SU-DHL-6 (cell line): Measurements from ENCODE around the gene GABRD.

Experiments used
- H2AFZ ChIP-seq: fragments of 200-600 bp; sonication (generic); 2 replicates; pipeline ENCODE4 v1.6.1; 2014; ENCODE audit warnings: low read depth, mild to moderate bottlenecking, moderate library complexity, mixed read lengths, antibody characterized with exemption, low read length; ENCODE audit not compliant: severe bottlenecking
- H3F3A ChIP-seq: fragments of 200-600 bp; shearing (Covaris generic); 2 replicates; pipeline ENCODE4 v1.6.0; 2016; ENCODE audit warnings: antibody characterized with exemption, mild to moderate bottlenecking; ENCODE audit not compliant: insufficient read depth
- H3K27ac ChIP-seq: fragments of 200-600 bp; sonication (generic); 2 replicates; pipeline ENCODE4 v1.5.1; 2016; ENCODE audit warnings: low read depth, mild to moderate bottlenecking, low read length, moderate library complexity, mixed read lengths
- H3K27me3 ChIP-seq: fragments of 200-600 bp; sonication (generic), shearing (Covaris generic); 2 replicates; pipeline ENCODE4 v1.6.0; 2014; ENCODE audit warnings: mild to moderate bottlenecking, low read length
- H3K36me3 ChIP-seq: fragments of 200-600 bp; sonication (generic); 2 replicates; pipeline ENCODE4 v1.6.1; 2014; ENCODE audit warnings: mild to moderate bottlenecking, low read length, mixed read lengths
- H3K4me2 ChIP-seq: fragments of 300-600, 200-600 bp; shearing (Covaris generic), sonication (generic); 2 replicates; pipeline ENCODE4 v1.6.0; 2014; ENCODE audit warnings: low read length, low read depth, mild to moderate bottlenecking; ENCODE audit not compliant: poor library complexity, severe bottlenecking
- H3K4me3 ChIP-seq: fragments of 200-600 bp; sonication (generic); 2 replicates; pipeline ENCODE4 v1.5.1; 2014; ENCODE audit warnings: antibody characterized with exemption, low read length, mild to moderate bottlenecking, mixed read lengths; ENCODE audit not compliant: insufficient read depth, poor library complexity, severe bottlenecking
- H3K79me2 ChIP-seq: fragments of 200-600 bp; sonication (generic); 2 replicates; pipeline ENCODE4 v1.6.1; 2014; ENCODE audit warnings: mild to moderate bottlenecking, low read length, moderate library complexity; ENCODE audit not compliant: insufficient read depth
- H3K9ac ChIP-seq: fragments of 200-600 bp; sonication (generic); 2 replicates; pipeline ENCODE4 v1.7.0; 2014; ENCODE audit warnings: mild to moderate bottlenecking, low read length
- H3K9me2 ChIP-seq: fragments of 200-600 bp; sonication (generic); replicated peaks from 2 replicates; pipeline ENCODE4 v1.6.1; 2014; ENCODE audit warnings: low read length; ENCODE audit not compliant: insufficient read depth
- H3K9me3 ChIP-seq: fragments of 200-600 bp; sonication (generic); 2 replicates; pipeline ENCODE4 v1.6.1; 2014; ENCODE audit warnings: low read length, mixed read lengths; ENCODE audit not compliant: insufficient read depth
- H4K20me1 ChIP-seq: fragments of 200-600 bp; sonication (generic); 2 replicates; pipeline ENCODE4 v1.6.1; 2014; ENCODE audit warnings: low read depth, mild to moderate bottlenecking, antibody characterized with exemption, low read length, moderate library complexity, mixed read lengths
- EZH2phosphoT487 ChIP-seq: fragments of 200-600 bp; sonication (generic), shearing (Covaris generic); conservative IDR thresholded peaks from 2 replicates; pipeline ENCODE4 v1.6.1; 2018; ENCODE audit warnings: mild to moderate bottlenecking, antibody characterized with exemption, low read length, moderate library complexity, mixed read lengths
- TF ChIP-seq, protein P1 (sequence below): fragments of 200-600 bp; sonication (generic); IDR thresholded peaks from one replicate; pipeline ENCODE4 v1.5.1; 2017; ENCODE audit warnings: antibody characterized with exemption, mild to moderate bottlenecking, low read length, moderate library complexity; ENCODE audit not compliant: insufficient read depth, poor library complexity, severe bottlenecking

GABRD gene

DNA sequence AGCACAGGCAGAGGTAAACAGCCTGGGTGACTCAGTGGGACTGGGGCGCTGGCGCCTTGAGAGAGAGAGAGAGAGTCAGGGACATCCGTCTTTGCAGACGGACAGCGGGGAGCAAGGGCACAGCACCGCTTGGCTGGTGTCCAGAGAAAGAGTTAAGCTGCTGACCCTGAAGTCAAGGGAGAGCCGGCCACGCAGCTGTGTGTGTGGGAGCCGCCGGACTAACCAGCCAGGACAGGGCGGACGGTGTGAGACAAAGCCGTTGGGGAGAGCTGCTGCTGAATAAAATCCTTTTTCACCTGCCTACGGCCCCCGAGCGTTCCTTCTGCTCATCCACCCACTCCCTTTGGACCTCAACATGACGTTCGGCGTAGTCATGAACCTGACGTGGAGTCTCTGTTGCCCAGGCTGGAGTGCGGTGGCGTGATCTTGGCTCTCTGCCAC lies 30.0 kb upstream of the GABRD start:
- TF ChIP-seq, protein P1, sequence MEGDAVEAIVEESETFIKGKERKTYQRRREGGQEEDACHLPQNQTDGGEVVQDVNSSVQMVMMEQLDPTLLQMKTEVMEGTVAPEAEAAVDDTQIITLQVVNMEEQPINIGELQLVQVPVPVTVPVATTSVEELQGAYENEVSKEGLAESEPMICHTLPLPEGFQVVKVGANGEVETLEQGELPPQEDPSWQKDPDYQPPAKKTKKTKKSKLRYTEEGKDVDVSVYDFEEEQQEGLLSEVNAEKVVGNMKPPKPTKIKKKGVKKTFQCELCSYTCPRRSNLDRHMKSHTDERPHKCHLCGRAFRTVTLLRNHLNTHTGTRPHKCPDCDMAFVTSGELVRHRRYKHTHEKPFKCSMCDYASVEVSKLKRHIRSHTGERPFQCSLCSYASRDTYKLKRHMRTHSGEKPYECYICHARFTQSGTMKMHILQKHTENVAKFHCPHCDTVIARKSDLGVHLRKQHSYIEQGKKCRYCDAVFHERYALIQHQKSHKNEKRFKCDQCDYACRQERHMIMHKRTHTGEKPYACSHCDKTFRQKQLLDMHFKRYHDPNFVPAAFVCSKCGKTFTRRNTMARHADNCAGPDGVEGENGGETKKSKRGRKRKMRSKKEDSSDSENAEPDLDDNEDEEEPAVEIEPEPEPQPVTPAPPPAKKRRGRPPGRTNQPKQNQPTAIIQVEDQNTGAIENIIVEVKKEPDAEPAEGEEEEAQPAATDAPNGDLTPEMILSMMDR, result no peak
- TF ChIP-seq EZH2phosphoT487, result no peak
- no peak overlapping the region for H3K27ac ChIP-seq

GRCh38 chr1:1989789-1990188 lies 29.4 kb upstream of the GABRD start:
- H3K36me3 ChIP-seq, result no peaks in the 10 kb centered on the region
- H2AFZ ChIP-seq, result no peak overlapping the region
- H3K4me3 ChIP-seq, result no peak overlapping the region
- H3K27ac ChIP-seq, result no peak overlapping the region
- H3K9ac ChIP-seq, result no peak overlapping the region
- H3K27me3 ChIP-seq, result no peaks in the 10 kb centered on the region
- H3K9me3 ChIP-seq, result no peaks in the 10 kb centered on the region
- H3K79me2 ChIP-seq, result no peaks in the 10 kb centered on the region
- H4K20me1 ChIP-seq, result no peaks in the 10 kb centered on the region
- H3K9me2 ChIP-seq, result no peaks in the 10 kb centered on the region
- H3F3A ChIP-seq, result no peaks in the 10 kb centered on the region
- no peak overlapping the region for H3K4me2 ChIP-seq
- TF ChIP-seq, protein P1, result no peak
- TF ChIP-seq EZH2phosphoT487, result no peak

More for the DNA sequence above, 30.0 kb upstream of the GABRD start:
- Histone ChIP-seq H3K36me3 (no peaks in the 10 kb centered on the region), H3K9me2 (no peaks in the 10 kb centered on the region), H3K9me3 (no peaks in the 10 kb centered on the region), H3K79me2 (no peaks in the 10 kb centered on the region), H3K4me2 (no peak overlapping the region), H3K27me3 (no peaks in the 10 kb centered on the region), H3F3A (no peaks in the 10 kb centered on the region), H4K20me1 (no peaks in the 10 kb centered on the region), H3K4me3 (no peak overlapping the region), H2AFZ (no peak overlapping the region), H3K9ac (no peak overlapping the region)

DNA sequence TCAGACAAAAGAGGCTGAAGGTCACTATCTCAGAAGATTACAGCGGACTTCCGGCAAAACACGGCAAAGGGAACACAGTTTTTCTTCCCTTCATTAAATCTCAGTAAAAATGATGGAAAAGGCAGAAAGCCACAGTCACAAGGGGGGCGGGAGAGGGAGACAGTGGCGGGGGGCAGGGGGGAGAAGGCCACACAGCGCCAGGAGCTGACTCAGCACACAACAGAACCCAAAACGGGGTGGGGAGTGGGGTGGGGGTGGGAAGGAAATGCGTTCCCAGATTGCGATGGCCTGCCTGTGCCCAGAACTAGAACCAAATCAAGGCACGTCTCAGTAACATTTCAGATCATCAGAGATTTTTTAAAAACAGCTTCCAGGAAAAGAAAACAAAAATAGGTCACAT lies 28.9 kb upstream of the GABRD start:
- Histone ChIP-seq H3K36me3 (no peaks in the 10 kb centered on the region), H3K4me3 (no peak overlapping the region), H3K9me2 (no peaks in the 10 kb centered on the region), H3K79me2 (no peaks in the 10 kb centered on the region), H3K9me3 (no peaks in the 10 kb centered on the region), H4K20me1 (no peaks in the 10 kb centered on the region), H3F3A (no peaks in the 10 kb centered on the region), H3K4me2 (no peak overlapping the region), H3K27ac (no peak overlapping the region), H3K9ac (no peak overlapping the region), H3K27me3 (no peaks in the 10 kb centered on the region), H2AFZ (no peak overlapping the region)
- TF ChIP-seq, protein P1, result no peak
- TF ChIP-seq EZH2phosphoT487, result no peak

DNA sequence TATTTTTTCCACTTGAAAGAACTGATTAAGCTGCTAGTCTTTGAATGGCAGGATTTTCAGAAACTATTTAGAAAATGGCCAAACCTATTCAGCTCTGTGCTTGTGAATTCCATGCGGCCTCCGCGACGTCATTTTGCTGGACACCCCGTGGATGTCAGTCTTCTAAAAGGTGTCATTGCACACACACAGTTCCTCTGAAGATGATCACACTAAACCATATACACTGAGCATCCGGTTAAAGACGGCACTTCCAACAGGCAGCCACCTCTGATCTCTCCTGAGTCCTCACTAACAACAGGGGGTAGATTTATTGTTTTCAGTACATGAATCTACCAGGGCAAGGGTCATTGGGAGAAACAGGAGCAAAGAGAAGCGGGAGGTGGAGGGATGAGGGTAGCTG lies 24.6 kb upstream of the GABRD start:
- no peak overlapping the region for H2AFZ ChIP-seq
- no peak overlapping the region for H3K4me2 ChIP-seq

More for the DNA sequence above, 24.6 kb upstream of the GABRD start:
- Histone ChIP-seq H3F3A (no peaks in the 10 kb centered on the region), H3K79me2 (no peaks in the 10 kb centered on the region), H3K9ac (no peak overlapping the region), H3K4me3 (no peak overlapping the region), H3K36me3 (no peaks in the 10 kb centered on the region), H3K9me3 (no peaks in the 10 kb centered on the region), H4K20me1 (no peaks in the 10 kb centered on the region), H3K27ac (no peak overlapping the region), H3K9me2 (no peaks in the 10 kb centered on the region), H3K27me3 (peaks cover 3% of the 10 kb centered on the region; the same call in 1 of the 2 replicates)
- no peak for TF ChIP-seq EZH2phosphoT487
- TF ChIP-seq, protein P1, result no peak
